ENCODE data around the gene TMEM33. TPM values are rescaled to one million over a fixed set of nuclear protein-coding genes. Genes with fewer than 3 reads are reported as not detected.
A peak's percentile ranks its signal among the peaks of the same experiment; 100 is the strongest.

The TMEM33 gene
- polyA plus RNA-seq, 2 of the 4 experiments (the other 2 are of a cell fraction) = 29.0 to 73.4 TPM

- ChIA-PET CTCF (interaction anchor here (0.6 kb wide), 1 partner anchor 299 kb away, joined by 3 read pairs; no protein-coding TSS in a partner anchor), POLR2A (no interaction called here)
- DNase-seq (ENCODE audit: low read depth in 1 of 2, low spot score in 1 of 2) = peak in 1 of 2 experiments; percentile 5
- no peak for ATAC-seq
- TF ChIP-seq KDM1A (IDR thresholded peaks at IDR 0.05; ENCODE audit: low read depth) = no peak
- no peak for TF ChIP-seq RARB (CRISPR knock-in tag; IDR thresholded peaks at IDR 0.05)
- no peak for TF ChIP-seq TP53 (CRISPR knock-in tag; IDR thresholded peaks at IDR 0.05)
- no peak for TF ChIP-seq BCL3 (IDR thresholded peaks at IDR 0.05)
- TF ChIP-seq RNF2 (IDR thresholded peaks at IDR 0.05; ENCODE audit: borderline replicate concordance, low read depth) = no peak
- no peak for TF ChIP-seq POLR2A (IDR thresholded peaks at IDR 0.05; ENCODE audit: low read length)
- TF ChIP-seq MAFK (IDR thresholded peaks at IDR 0.05; ENCODE audit: partially characterized antibody) = no peak
- TF ChIP-seq SMC3 (IDR thresholded peaks at IDR 0.05) = no peak
- no peak for TF ChIP-seq JUN (IDR thresholded peaks at IDR 0.05)
- TF ChIP-seq NPAS2 (CRISPR knock-in tag; IDR thresholded peaks at IDR 0.05; ENCODE audit: borderline replicate concordance) = no peak
- TF ChIP-seq CEBPB (IDR thresholded peaks at IDR 0.05) = no peak
- no peak for TF ChIP-seq HES2 (IDR thresholded peaks at IDR 0.05)
- TF ChIP-seq FOSL2 (IDR thresholded peaks at IDR 0.05) = no peak
- TF ChIP-seq FOSL2 (CRISPR knock-in tag; IDR thresholded peaks at IDR 0.05) = no peak
- TF ChIP-seq ESRRA (IDR thresholded peaks at IDR 0.05; ENCODE audit: borderline replicate concordance, low read length) = no peak
- no peak for TF ChIP-seq MYC (IDR thresholded peaks at IDR 0.05; ENCODE audit: borderline replicate concordance, low read length)
- no peak for TF ChIP-seq HDAC2 (IDR thresholded peaks at IDR 0.05)
- Histone ChIP-seq H3K4me1 (peaks cover 22% of the 10 kb centered on the region), H3K4me3 (peak overlapping the region; percentile 86), H3K9me3 (no peaks in the 10 kb centered on the region), H3K27ac (no peak overlapping the region), H3K4me2 (peak overlapping the region; percentile 68)
- FAIRE-seq = no peak
- 70% methylated on average over 10 of the region's 10 CpGs for WGBS (ENCODE audit: missing lambda C conversion rate)
Observed at GRCh38 chr4:41991916-41992767, 56.9 kb downstream of the TMEM33 start.

GRCh38 chr4:41992967-41993857, 58.0 kb downstream of the TMEM33 start:
- Histone ChIP-seq H3K4me1 (peaks cover 22% of the 10 kb centered on the region), H3K27ac (no peak overlapping the region), H3K4me2 (peak overlapping the region; percentile 68), H3K9me3 (no peaks in the 10 kb centered on the region), H3K4me3 (no peak overlapping the region)
- WGBS (ENCODE audit: missing lambda C conversion rate) = 55% methylated on average over 4 of the region's 4 CpGs
- DNase-seq (ENCODE audit: low read depth in 1 of 2, low spot score in 1 of 2) (no peak), FAIRE-seq (no peak), ATAC-seq (no peak)
- ChIA-PET POLR2A (no interaction called here), CTCF (interaction anchor here (0.6 kb wide), 1 partner anchor 300 kb away, joined by 3 read pairs; no protein-coding TSS in a partner anchor)
- TF ChIP-seq HOXA7 (CRISPR knock-in tag; IDR thresholded peaks at IDR 0.05) (no peak), TFCP2L1 (CRISPR knock-in tag; IDR thresholded peaks at IDR 0.05) (no peak), HES2 (IDR thresholded peaks at IDR 0.05) (no peak), JUNB (IDR thresholded peaks at IDR 0.05) (no peak)

- Histone ChIP-seq H3K4me1 (peaks cover 16% of the 10 kb centered on the region; the same call in 2 of the 3 replicates), H3K9me3 (no peaks in the 10 kb centered on the region), H3K27ac (no peak overlapping the region), H3K4me2 (no peak overlapping the region), H3K4me3 (no peak overlapping the region)
- 88% methylated on average over 3 of the region's 3 CpGs for WGBS (ENCODE audit: missing lambda C conversion rate)
- ChIA-PET POLR2A (no interaction called here), CTCF (no interaction called here)
- ATAC-seq (no peak), FAIRE-seq (no peak), DNase-seq (ENCODE audit: low read depth in 1 of 2, low spot score in 1 of 2) (no peak)
- no peak for TF ChIP-seq NFE2L2 (conservative IDR thresholded peaks at IDR 0.05; ENCODE audit: low read length)
- no peak for TF ChIP-seq MAX (IDR thresholded peaks at IDR 0.05)
- no peak for TF ChIP-seq SMC3 (IDR thresholded peaks at IDR 0.05)
- TF ChIP-seq ZSCAN20 (CRISPR knock-in tag; IDR thresholded peaks at IDR 0.05) = no peak
- TF ChIP-seq PBX3 (IDR thresholded peaks at IDR 0.05) = no peak
- TF ChIP-seq ELK1 (IDR thresholded peaks at IDR 0.05; ENCODE audit: low read depth, low read length) = no peak
- TF ChIP-seq POLR2A (IDR thresholded peaks at IDR 0.05; ENCODE audit: low read length) = no peak
- no peak for TF ChIP-seq JUN (IDR thresholded peaks at IDR 0.05)
- TF ChIP-seq RARB (CRISPR knock-in tag; IDR thresholded peaks at IDR 0.05) = no peak
- TF ChIP-seq HDAC2 (IDR thresholded peaks at IDR 0.05) = no peak
Observed at GRCh38 chr4:41994461-41994985, 59.3 kb downstream of the TMEM33 start.
